Heart right ventricle (tissue), 16 donors: ENCODE data around the gene ZFPM1. TPM values are rescaled to one million over a fixed set of nuclear protein-coding genes. Genes with fewer than 3 reads are reported as not detected.

Experiments
- ATAC-seq, 8 donors: fragments of 200-7000 bp; cut with Tn5 transposase; one replicate each; pipeline ENCODE4 v1.9.1; 2020; ENCODE audit warnings: mild to moderate bottlenecking in 8 of 8, moderate library complexity in 8 of 8, moderate number of reproducible peaks in 1 of 8
- DNase-seq, 2 donors: peaks; one replicate each; pipeline ENCODE4 v3.0.0-alpha.2; 2020
- H3K27ac ChIP-seq, 10 donors: fragments of 200-600 bp; sonication (generic) in 2 of 10; one replicate each; pipeline versions ENCODE4 v1.5.0 to v1.8.0; 2020 to 2022; ENCODE audit warnings: mild to moderate bottlenecking in 3 of 10
- H3K27me3 ChIP-seq, 7 donors: fragments of 200-600 bp; one replicate each; pipeline ENCODE4 v1.8.0; 2021 to 2022; ENCODE audit warnings: mild to moderate bottlenecking in 2 of 7
- H3K36me3 ChIP-seq, 9 donors: fragments of 200-600 bp; sonication (generic) in 1 of 9; one replicate each; pipeline versions ENCODE4 v1.5.0 to v1.8.0; 2020 to 2022; ENCODE audit warnings: mild to moderate bottlenecking in 2 of 9
- H3K4me1 ChIP-seq, 9 donors: fragments of 200-600 bp; sonication (generic) in 1 of 9; one replicate each; pipeline versions ENCODE4 v1.5.0 to v1.8.0; 2020 to 2022; ENCODE audit warnings: mild to moderate bottlenecking in 4 of 9
- H3K4me3 ChIP-seq, 10 donors: fragments of 200-600 bp; sonication (generic) in 2 of 10; one replicate each; pipeline versions ENCODE4 v1.5.0 to v1.8.0; 2020 to 2022; ENCODE audit warnings: mild to moderate bottlenecking in 7 of 10, moderate library complexity in 2 of 10
- H3K9me3 ChIP-seq, 11 donors: fragments of 200-600 bp in 10 of 11; sonication (generic) in 2 of 11; one replicate each; pipeline versions ENCODE4 v1.5.0 to v1.8.0; 2013 to 2022; ENCODE audit warnings: mild to moderate bottlenecking in 2 of 11, control low read depth in 1 of 11, moderate library complexity in 1 of 11
- CTCF ChIP-seq, 9 donors: fragments of 200-600 bp; sonication (generic) in 2 of 9; IDR thresholded peaks; one replicate each; pipeline versions ENCODE4 v1.5.0 to v1.8.0; 2021 to 2022; ENCODE audit warnings: antibody characterized with exemption in 9 of 9, mild to moderate bottlenecking in 5 of 9, moderate library complexity in 1 of 9
- WGBS, 2 donors: extraction: QIAGEN DNeasy Blood & Tissue Kit; methylation state at CpG; one replicate each; pipeline ENCODE4 v1.1.7; 2013; ENCODE audit warnings: inconsistent platforms in 1 of 2; 5-methylcytosine and 5-hydroxymethylcytosine counted together
- intact Hi-C, 10 donors: fragments of 100-400 bp; cut with DNase I; formaldehyde crosslinking; loops; one replicate each; pipeline versions ENCODE4 v1.11.1 to v1.14.2; 2022
- polyA plus RNA-seq, 2 donors: library from polyadenylated mRNA; stranded (reverse); fragments of 200-250 nt; gene quantifications; one replicate each; pipeline ENCODE4 v1.2.3, GENCODE V29; 2013
- total RNA-seq, 10 donors: library from RNA; stranded (reverse); fragmentation: NEBNext Ultra II Directional in 3 of 10; extraction: Animal tissue kit (Norgen Biotek cat#: 25700) in 3 of 10; gene quantifications; one replicate each; pipeline versions ENCODE4 v1.2.1 to v1.2.4, GENCODE V29; 2021 to 2023
- donor health status: Arrhythmogenic right ventricular cardiomyopathy.
- donor health status: ischemic (EF 13 %, LVEDD 7.1; RV severe dilation, severe dysfunction).
- donor health status: healthy with polysubstance abuse.
- donor health status: DM: no; HTN: yes; CAD: no.
- donor health status: DM: no; HTN: no; CAD: no.
- donor health status: ischemic (EF 25% LVEDD 6.9; RV normal size, moderate dysfunction).
- donor health status: ischemic (EF 25% LVEDD 5.7; RV mildly dilated, moderate dysfunction).
- donor health status: healthy.
- donor health status: DM: yes; HTN: yes; CAD: no.
- donor health status: Ischemic cardiomyopathy.
- donor health status: ischemic (EF 35%, LVEDD 5.7; RV mildly dilated, moderate dysfunction).
- donor health status: nonischemic (EF 11% LVEDD 7.7; RV severe dilation, severe dysfunction).
- donor health status: DM: yes; HTN: yes; CAD: no.
- donor health status: PGD.
- donor health status: ischemic (EF 29% LVEDD 5.4; RV normal size, mild dysfunction).
- donor health status: nonischemic (EF 23%, LVEDD 6.1; RV moderate dilation, normal function).

The ZFPM1 gene
- total and polyA plus RNA-seq, 12 donors = 2.0 to 10.4 (median 4.4) TPM

GRCh38 chr16:88539261-88539651 is 86.2 kb downstream of the ZFPM1 start:
- Histone ChIP-seq H3K4me1 (peaks cover 5 to 12% (median 10%) of the 10 kb centered on the region in 9 donors), H3K36me3 (no peaks in the 10 kb centered on the region), H3K9me3 (peaks cover 0 to 22% (median 17%) of the 10 kb centered on the region in 11 donors), H3K27me3 (peaks cover 0 to 45% (median 41%) of the 10 kb centered on the region in 7 donors), H3K27ac (no peak overlapping the region), H3K4me3 (no peak overlapping the region)
- ATAC-seq = no peak
- intact Hi-C loops = no loop called here
- DNase-seq = no peak
- no peak for TF ChIP-seq CTCF (IDR thresholded peaks at IDR 0.05)
- 64 to 78% methylated on average over 12 of the region's 12 CpGs for WGBS, 2 donors

- no peaks in the 10 kb centered on the region for H3K36me3 ChIP-seq
- H3K4me3 ChIP-seq = no peak overlapping the region
- 32 to 37% methylated on average over 26 of the region's 26 CpGs for WGBS, 2 donors
- peaks cover 4 to 11% (median 9%) of the 10 kb centered on the region in 9 donors for H3K4me1 ChIP-seq
- peaks cover 0 to 27% (median 17%) of the 10 kb centered on the region in 11 donors for H3K9me3 ChIP-seq
- ATAC-seq = no peak
- intact Hi-C loops = no loop called here
- TF ChIP-seq CTCF (IDR thresholded peaks at IDR 0.05) = no peak
- H3K27me3 ChIP-seq = peaks cover 0 to 45% (median 41%) of the 10 kb centered on the region in 7 donors
- DNase-seq = no peak
- no peak overlapping the region for H3K27ac ChIP-seq
Measured at GRCh38 chr16:88539652-88540345, 86.7 kb downstream of the ZFPM1 start.

GRCh38 chr16:88540346-88540977 is 87.4 kb downstream of the ZFPM1 start:
- H3K4me1 ChIP-seq = peaks cover 0 to 4% (median 2%) of the 10 kb centered on the region in 9 donors
- intact Hi-C loops = no loop called here
- peaks cover 0 to 31% (median 17%) of the 10 kb centered on the region in 11 donors for H3K9me3 ChIP-seq
- no peak for ATAC-seq
- H3K4me3 ChIP-seq = no peak overlapping the region
- no peak overlapping the region for H3K27ac ChIP-seq
- no peak for TF ChIP-seq CTCF (IDR thresholded peaks at IDR 0.05)
- no peak for DNase-seq
- no peaks in the 10 kb centered on the region for H3K36me3 ChIP-seq
- 58 to 68% methylated on average over 20 of the region's 20 CpGs for WGBS, 2 donors
- H3K27me3 ChIP-seq = peaks cover 0 to 51% (median 42%) of the 10 kb centered on the region in 7 donors

- DNase-seq (no peak), ATAC-seq (no peak)
- no peak for TF ChIP-seq CTCF (IDR thresholded peaks at IDR 0.05)
- Histone ChIP-seq H3K27ac (no peak overlapping the region), H3K9me3 (peaks cover 0 to 31% (median 17%) of the 10 kb centered on the region in 11 donors), H3K4me1 (no peaks in the 10 kb centered on the region), H3K4me3 (no peak overlapping the region), H3K36me3 (no peaks in the 10 kb centered on the region), H3K27me3 (peaks cover 0 to 63% (median 53%) of the 10 kb centered on the region in 7 donors)
- 65 to 70% methylated on average over 15 of the region's 15 CpGs for WGBS, 2 donors
- intact Hi-C loops = no loop called here
Measured at GRCh38 chr16:88541831-88542616, 88.9 kb downstream of the ZFPM1 start.
